Brain microvascular endothelial cell (primary cell): Measurements from ENCODE around the gene CEP68.
A peak's percentile ranks its signal among the peaks of the same experiment; 100 is the strongest.
"Not testable (repeated sequence)": the region's sequence is repeated elsewhere in the genome, so short reads cannot be mapped to it uniquely, and the experiment has no call there.

Experiments
- DNase-seq: peaks from one replicate; pipeline ENCODE4 v3.0.0-alpha.2; 2020
- H3K27ac ChIP-seq: fragments of 250-450 bp; sonication (Bioruptor Pico); 2 replicates; pipeline ENCODE4 v1.5.1; 2020; ENCODE audit warnings: mild to moderate bottlenecking, moderate library complexity
- H3K27me3 ChIP-seq: fragments of 250-450 bp; sonication (Bioruptor Pico); replicated peaks from 2 replicates; pipeline ENCODE4 v1.5.1; 2020; ENCODE audit warnings: mild to moderate bottlenecking
- H3K36me3 ChIP-seq: fragments of 250-450 bp; sonication (Bioruptor Pico); replicated peaks from 2 replicates; pipeline ENCODE4 v1.5.1; 2020; ENCODE audit warnings: mild to moderate bottlenecking
- H3K4me3 ChIP-seq: 2 replicates; pipeline ENCODE4 v1.5.1; 2011; ENCODE audit warnings: low read depth, mild to moderate bottlenecking, control low read depth, low read length, moderate library complexity
- CTCF ChIP-seq: IDR thresholded peaks from 2 replicates; pipeline ENCODE4 v1.5.1; 2011; ENCODE audit warnings: low read depth, mild to moderate bottlenecking, moderate library complexity, low read length, control low read depth, inconsistent platforms; ENCODE audit errors: missing control alignments
- in situ Hi-C: cut with HindIII; loops from 2 replicates; pipeline ENCODE4 v1.10.0; 2017; ENCODE audit warnings: low sequenced_read_pairs, low pct_ligation_motif_present

CEP68 gene

GRCh38 chr2:65129826-65130663 is 73.8 kb downstream of the CEP68 start, which contains the start of gene RAB1A:
Gene RAB1A, minus strand, starts transcription at chr2:65130106. Its CDS starts 191 bp downstream, at chr2:65129915.
- in situ Hi-C loops, result no loop called here
- peaks cover 3% of the 10 kb centered on the region for H3K36me3 ChIP-seq
- peak within 1 kb of the TSS; percentile 97 for H3K4me3 ChIP-seq
- peak; percentile 99 for DNase-seq
- H3K27ac ChIP-seq, result peak within 1 kb of the TSS; percentile 94
- TF ChIP-seq CTCF, result peak; percentile 57
- no peaks in the 10 kb centered on the region for H3K27me3 ChIP-seq

- no peak for TF ChIP-seq CTCF
- Histone ChIP-seq H3K36me3 (peaks cover 3% of the 10 kb centered on the region), H3K4me3 (peak overlapping the region; percentile 64)
These were observed 74.5 kb downstream of the CEP68 start for GRCh38 chr2:65130664-65131175.

GRCh38 chr2:65132930-65133329 is 76.7 kb downstream of the CEP68 start:
- H3K4me3 ChIP-seq, DNase-seq, in situ Hi-C loops, H3K27ac ChIP-seq, H3K27me3 ChIP-seq, H3K36me3 ChIP-seq: not testable (repeated sequence)

More at GRCh38 chr2:65130664-65131175, 74.5 kb downstream of the CEP68 start:
- in situ Hi-C loops, result no loop called here
- no peak for DNase-seq
- H3K27ac ChIP-seq, result peak overlapping the region; percentile 94
- H3K27me3 ChIP-seq, result no peaks in the 10 kb centered on the region

GRCh38 chr2:65133626-65134025 is 77.4 kb downstream of the CEP68 start:
- Histone ChIP-seq H3K36me3 (peaks cover 3% of the 10 kb centered on the region), H3K27ac (no peak overlapping the region), H3K4me3 (no peak overlapping the region), H3K27me3 (no peaks in the 10 kb centered on the region)
- DNase-seq, result no peak
- in situ Hi-C loops, result no loop called here
- no peak for TF ChIP-seq CTCF

- H3K27ac ChIP-seq, result no peak overlapping the region
- no peak for DNase-seq
- in situ Hi-C loops, result no loop called here
- H3K4me3 ChIP-seq, result no peak overlapping the region
- H3K27me3 ChIP-seq, result no peaks in the 10 kb centered on the region
- H3K36me3 ChIP-seq, result peaks cover 3% of the 10 kb centered on the region
- no peak for TF ChIP-seq CTCF
These were observed 77.9 kb downstream of the CEP68 start for GRCh38 chr2:65134158-65134557.

GRCh38 chr2:65136253-65136652 is 80.0 kb downstream of the CEP68 start:
- no peak overlapping the region for H3K27ac ChIP-seq
- no peaks in the 10 kb centered on the region for H3K36me3 ChIP-seq
- TF ChIP-seq CTCF, result no peak
- no peak for DNase-seq
- no peak overlapping the region for H3K4me3 ChIP-seq
- H3K27me3 ChIP-seq, result no peaks in the 10 kb centered on the region
- in situ Hi-C loops, result no loop called here
